EH (cell line): ENCODE data around the gene CYP4F3.
"Not testable (repeated sequence)": the region's sequence is repeated elsewhere in the genome, so short reads cannot be mapped to it uniquely, and the experiment has no call there.

Experiments used
- DNase-seq: peaks from one replicate; pipeline ENCODE4 v3.0.0-alpha.2; 2015; ENCODE audit warnings: low read depth

Gene CYP4F3

DNA sequence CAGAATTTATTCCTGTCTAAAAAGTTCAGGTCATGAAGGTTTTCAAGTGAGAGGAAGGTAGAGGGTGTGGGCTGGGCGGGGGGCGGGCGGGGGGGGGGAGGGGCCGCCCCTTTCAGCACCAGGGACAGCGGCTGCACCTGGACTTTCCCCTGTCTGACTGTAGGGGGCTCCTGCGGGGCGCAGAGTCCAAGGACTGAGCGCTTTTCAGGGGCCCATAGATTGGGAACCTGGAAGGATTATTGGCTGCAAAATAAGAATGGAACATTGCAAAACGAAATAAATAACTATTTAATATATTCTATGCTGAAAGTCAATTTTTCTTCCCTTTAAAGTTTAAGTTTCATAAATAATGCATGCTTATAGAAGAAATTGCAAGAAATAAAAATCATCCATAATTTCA, 8.9 kb upstream of the CYP4F3 start:
- peak; percentile 3 for DNase-seq

DNA sequence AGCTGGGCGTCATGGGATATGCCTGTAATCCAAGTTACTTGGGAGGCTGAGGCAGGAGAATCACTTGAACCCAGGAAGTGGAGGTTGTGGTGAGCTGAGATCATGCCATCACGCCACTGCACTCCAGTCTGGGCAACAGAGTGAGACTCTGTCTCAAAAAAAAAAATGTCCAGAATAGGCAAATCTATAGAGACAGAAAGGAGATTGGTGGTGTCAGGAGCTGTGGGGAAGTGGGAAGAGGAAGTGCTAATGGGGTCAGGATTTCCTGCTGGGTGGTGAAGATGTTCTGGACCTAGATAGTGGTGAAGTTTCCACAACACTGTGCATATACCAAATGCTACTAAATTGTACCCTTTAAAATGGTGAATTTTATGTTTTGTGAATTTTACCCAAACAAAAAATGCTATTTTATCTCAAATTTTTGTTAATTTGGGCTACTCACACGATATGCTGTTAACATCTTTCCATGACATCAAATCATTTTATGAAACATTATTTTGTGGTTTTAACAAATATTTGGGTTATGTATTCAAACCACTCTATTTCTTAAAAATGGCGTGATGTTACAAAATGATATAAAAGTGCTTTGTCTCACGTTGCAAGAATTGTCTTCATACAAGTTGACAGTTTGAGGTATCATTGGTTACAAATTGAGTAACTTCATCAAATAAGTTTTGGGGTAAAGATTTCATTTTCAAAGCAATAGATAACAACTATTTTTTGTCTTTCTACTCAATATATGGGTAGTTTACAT, 7.4 kb upstream of the CYP4F3 start:
- DNase-seq: no peak

DNA sequence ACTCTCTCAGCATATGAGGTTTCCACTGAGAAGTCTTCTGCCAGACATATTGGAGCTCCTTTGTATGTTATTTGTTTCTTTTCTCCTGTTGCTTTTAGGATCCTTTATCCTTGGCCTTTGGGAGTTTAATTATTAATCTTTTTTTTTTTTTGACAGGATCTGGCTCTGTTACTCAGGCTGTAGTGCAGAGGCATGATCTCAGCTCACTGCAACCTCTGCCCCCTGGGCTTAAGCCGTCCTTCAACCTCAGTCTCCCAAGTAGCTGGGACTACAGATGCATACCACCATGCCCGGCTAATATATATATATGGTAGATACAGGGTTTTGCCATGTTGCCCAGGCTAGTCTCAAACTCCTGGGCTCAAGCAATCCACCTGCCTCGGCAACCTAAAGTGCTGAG, 6.6 kb upstream of the CYP4F3 start:
- DNase-seq: no peak

DNA sequence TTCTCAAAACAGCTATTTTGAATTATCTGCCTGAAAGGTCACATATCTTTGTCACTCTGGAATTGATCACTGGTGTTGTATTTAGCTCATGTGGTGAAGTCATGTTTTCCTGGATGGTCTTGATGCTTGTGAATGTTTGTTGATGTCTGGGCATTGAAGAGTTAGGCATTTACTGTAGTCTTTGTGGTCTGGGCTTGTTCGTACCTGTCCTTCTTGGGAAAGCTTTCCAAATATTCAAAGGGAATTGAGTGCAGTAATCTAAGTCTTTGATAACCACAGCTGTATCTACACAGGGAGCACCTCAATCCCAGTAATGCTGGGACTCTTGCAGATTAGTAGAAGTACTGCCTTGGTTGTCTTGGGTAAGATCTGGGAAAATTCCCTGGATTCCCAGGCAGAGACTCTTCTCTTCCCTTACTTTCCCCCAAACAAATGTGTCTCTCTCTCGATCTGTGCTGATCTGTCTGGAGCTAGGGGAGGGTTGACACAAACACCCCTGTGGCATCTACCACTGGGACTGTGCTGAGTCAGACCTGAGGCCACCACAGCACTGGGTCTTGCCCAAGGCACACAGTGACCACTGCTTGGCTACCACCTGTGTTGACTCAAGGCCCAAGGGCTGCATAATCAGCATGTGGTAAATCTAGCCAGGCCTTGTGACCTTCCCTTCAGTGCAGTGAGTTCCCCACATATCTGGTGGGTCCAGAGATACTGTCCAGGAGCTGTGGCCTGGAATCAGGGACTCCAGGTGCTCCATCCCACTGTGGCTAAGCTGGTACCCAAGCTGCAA, 5.5 kb upstream of the CYP4F3 start:
- no peak for DNase-seq

DNA sequence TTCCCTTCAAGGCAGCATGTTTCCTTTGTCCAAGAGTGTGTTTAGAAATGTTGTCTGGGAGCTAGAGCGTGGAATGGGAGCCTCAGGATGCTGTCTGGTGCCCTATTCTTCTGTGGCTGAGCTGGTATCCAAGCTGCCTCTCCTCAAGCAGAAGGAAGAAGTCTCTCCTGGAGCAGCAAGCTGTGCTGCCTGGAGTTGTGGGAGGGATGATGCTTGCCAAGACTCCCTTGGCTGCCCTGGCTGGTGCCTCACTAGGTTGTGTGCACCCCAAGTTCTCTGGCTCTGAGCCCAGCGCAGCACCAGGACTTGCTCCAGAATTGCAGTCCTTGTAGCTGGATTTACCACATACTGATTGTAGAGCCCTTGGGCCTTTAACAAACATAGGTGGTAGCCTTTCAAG, 4.7 kb upstream of the CYP4F3 start:
- no peak for DNase-seq

DNA sequence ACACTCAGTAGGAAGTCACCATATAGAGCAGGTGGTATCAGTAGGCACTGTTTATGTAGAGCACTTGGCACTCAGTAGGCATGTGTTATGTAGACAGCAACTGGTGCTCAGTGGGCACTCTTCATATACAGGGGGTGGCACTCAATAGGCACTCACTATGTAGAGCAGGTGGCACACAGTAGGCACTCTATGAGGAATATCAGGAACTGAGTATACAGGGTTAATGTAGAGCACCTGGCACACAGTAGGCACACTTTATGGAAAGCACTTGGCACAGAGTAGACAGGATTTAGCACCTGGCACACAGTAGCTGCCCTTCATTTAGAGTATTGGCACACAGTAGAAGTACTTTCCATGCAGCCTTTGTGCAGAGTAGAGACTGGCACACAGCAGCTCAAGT, 1.1 kb upstream of the CYP4F3 start:
- DNase-seq: no peak

DNA sequence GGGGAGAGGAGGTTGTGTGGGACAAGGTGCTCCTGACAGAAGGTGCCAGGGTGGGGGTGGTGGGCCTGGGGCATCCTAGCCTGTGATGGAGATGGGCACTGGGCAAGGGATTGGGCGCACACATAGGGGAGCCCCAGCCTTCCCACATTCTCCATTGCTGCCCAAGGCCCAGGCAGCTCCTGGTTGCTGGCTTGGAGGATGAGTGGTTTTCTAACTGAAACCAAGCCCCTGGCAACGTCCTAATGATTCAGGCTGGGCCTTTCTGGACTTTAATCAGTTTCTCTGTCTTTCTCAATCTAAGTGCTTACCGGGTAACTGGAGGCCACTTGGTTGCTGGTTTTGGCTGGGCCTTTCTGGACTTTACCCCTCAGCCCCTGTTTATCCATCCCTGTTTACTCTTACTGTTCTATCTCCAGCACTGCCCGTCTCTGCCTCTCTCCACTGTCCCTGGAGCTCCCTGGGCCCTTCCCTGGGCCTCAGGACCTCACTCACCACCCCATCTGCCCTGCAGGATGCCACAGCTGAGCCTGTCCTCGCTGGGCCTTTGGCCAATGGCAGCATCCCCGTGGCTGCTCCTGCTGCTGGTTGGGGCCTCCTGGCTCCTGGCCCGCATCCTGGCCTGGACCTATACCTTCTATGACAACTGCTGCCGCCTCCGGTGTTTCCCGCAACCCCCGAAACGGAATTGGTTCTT, 354 bp downstream of the CYP4F3 start:
- DNase-seq: no peak

DNA sequence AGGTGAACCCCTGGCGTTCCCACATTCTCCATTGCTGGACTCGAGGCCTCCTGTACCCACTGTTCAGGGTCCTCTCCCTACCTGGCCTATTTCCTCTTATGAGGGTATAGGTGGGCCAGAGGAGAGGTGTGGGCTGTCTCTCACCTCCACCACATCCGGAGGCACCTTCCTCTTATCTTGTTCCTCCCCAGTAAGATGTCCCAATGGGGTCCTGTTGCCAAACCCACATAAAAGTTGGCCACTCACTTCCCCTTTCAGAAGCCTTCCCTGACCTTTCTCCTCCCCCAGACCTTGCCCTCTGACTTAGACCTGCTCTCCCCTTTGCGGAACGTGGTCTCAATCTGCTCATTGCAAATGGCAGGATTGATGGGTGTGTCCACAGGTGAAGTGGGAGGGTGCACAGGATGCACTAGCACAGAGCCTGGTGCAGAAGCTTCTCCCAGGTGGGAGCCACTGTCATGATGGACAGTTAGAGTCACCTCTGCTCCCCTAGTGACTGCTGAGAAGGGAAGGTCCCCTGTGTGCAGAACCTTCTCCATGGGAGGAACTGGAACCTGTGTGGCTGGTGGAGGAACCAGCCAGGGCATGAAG, 1.3 kb downstream of the CYP4F3 start:
- DNase-seq: no peak

DNA sequence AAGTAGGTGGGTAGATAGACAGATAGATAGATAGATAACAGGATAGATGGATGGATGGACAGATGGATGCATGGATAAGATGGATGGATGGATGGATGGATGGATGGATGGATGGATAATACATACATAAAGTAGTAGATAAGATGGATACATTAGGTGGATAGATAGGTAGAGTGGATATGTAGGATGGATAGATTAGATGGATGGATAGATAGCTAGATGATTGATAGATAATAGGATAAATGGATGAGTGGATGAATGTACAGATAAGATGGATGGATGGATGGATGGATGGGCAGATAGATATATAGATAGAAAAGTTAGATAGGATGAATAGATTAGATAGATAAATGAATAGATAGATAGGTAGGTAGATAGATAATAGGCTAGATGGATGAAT, 2.1 kb downstream of the CYP4F3 start:
- no peak for DNase-seq

DNA sequence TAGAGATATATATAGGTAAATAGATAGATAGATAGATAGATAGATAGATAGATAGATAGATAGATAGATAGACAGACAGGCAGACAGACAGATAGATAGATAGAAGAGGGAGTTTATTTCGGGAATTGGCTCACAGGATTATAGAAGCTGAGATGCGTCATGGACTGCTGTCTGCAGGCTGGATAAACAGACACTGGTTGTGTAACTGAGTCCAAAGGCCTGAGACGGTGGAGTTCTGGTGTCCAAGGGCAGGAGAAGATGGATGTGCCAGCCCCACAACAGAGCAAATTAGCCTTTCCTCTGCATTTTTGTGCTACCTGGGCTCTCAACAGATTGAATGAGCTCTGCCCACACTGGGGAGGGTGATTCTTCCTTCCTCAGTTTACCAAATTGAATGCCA, 2.7 kb downstream of the CYP4F3 start:
- DNase-seq: no peak

DNA sequence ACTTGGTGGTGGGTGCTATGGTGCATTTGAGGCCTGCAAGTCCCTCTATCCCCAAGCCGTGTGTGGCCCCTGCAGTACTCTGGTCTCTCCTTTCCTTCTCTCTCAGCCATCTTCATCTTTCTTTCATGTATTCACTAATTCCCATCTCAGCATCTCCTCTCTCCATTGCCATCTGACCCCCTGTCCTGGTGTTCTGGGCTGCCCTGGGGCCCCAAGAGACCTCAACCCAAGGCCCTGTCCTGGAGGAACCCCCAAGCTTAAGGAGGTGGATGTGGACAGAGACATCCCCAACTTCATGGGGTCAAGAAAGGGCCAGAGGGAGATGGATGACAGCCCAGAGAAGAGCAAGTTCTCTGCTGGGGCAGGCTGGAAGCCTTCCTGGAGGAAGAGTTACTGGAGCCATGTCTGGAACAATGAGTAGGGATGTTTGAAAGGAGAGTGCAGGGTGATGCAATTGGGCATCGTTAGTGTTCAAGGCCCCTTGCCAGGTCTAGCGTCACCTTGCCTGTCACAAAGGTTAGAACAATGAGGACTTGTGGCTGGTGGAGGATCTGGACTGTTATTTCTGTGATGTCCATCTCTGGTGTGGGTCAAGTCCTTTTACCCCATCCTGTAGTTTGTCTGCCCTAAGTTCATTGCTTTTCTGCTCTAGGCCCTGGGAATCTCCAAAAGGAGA, 3.5 kb downstream of the CYP4F3 start:
- DNase-seq: no peak

DNA sequence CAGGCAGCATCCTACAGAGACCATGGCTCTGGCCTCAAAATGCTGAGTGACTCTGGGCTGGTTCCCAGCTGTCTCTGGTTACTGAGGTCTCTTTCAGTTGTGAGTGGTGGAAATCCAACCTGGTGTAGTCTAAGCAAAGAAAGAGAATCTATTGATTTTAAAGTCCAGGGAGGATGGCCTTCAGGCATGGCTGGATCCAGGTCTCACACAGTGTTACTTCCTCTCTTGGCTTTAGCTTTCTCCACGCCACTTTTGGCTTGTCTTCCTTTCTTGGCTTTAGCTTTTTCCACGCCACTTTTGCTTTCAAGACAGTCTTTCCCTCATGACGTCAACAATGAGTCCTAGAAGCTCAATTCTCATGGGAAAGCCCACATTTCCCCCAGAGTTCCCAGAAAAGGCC, 4.1 kb downstream of the CYP4F3 start:
- DNase-seq: no peak

DNA sequence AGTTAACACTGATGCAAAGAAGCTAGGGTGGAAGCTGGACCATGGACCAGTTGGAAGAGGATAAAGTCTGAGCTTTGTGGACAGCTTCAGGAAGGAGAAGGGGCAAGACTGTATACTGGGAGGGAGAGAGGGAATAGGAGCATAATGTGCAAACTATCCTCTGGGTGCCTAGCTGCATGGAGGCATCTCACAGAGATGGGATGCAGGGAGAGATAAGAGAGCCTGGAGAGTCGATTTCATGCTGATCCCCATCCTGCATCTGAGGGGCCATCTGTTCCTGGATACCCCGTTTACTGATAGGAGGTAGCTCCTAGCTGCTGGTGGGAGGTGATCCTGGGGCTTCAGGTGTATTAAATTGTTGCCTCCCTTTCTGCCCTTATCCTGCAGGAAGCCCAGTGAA, 8.8 kb downstream of the CYP4F3 start:
- no peak for DNase-seq

DNA sequence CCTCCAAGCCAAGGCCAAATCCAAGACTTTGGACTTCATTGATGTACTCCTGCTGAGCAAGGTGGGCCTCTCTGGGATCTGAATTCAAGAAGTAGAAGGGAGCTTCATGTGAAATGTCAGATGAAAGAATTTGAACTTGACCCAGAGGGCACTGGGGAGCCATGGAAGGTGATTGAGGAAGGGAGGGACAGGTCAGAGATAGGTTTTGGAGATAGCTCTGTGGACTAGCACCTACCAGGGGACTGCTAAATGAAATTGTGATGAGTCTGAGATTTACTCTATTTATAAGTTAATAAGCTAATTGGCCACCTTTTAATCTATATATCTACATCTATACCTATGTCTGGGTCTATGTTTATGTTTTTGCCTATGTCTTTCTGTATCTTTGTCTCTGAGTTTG, 9.4 kb downstream of the CYP4F3 start:
- DNase-seq: not testable (repeated sequence)

DNA sequence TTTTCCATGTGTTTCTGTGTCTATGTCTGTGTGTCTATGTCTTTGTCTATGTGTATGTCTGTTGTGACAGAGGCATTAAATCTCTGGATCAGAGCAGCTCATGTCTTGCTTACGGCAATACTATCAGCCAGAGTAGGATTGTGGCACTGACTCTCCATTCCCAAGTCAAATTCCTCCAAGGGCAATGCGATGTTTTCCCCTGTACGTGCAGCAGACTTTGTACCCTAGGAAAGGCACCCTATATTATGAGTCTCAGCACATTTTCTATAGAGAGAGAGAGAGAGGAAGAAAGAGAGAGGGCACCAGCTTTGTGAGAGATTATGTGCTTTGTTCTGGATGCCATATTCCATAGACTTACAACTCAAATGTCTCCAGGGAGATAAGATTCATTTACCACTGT, 11.1 kb downstream of the CYP4F3 start:
- DNase-seq: no peak

DNA sequence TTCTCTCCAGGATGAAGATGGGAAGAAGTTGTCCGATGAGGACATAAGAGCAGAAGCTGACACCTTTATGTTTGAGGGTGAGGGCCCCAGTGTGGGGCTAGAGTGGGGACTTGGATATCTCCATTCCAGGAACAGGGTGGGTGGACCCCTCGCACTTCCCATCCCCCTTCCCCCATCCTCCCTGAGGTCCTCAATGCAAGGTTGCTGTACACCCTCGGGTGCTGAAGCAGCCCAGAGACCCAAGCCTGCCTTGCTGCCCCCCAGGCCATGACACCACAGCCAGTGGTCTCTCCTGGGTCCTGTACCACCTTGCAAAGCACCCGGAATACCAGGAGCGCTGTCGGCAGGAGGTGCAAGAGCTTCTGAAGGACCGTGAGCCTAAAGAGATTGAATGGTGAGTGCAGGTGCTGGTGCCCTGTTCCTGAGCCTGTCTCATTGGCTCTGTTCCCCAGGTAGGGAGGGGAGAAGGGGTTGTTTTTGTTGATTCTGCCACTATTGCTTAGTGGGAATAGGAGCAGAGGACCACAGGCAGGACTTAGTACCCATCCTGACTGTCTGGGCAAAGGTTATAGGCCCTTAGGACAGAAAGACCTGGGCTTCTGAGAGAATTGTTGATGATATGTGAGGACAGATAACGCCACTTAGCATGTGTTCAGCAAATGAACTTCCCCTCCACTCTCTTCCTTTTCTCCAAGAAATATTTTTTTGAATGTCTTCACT, 12.0 kb downstream of the CYP4F3 start:
- DNase-seq: no peak

DNA sequence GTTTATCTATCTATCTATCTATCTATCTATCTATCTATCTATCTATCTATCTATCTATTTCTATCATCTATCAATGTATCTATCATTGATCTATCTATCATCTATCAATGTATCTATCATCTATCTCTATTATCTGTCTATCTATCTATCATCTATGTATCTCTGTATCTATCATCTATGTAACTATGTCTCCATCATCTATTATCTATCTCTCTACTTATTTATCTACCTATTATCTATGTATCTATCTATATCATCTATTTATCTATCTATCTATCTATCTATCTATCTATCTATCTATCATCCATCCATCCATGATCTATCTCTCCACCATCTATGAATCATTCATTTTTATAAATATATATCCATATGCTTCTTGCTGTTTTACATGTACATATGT, 15.8 kb downstream of the CYP4F3 start:
- no peak for DNase-seq

DNA sequence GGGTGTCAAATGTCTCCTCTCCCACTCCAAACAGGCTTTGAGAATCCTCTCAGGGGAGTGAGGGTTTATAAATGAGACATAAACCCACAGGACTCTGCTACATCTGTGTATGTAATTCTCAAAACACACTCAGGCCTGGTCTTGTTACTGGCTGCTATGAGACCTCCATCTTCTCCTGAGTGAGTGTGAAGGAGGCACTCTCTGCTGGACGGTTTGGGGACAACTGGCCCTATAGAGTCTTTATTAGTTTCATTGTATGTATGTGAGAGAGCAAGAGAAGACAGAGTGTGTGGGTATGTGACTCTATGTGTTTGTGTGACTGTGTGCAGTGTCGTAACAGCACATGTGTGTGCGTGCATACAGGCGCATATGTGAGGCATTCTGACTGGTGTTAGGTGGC, 22.6 kb downstream of the CYP4F3 start:
- no peak for DNase-seq

DNA sequence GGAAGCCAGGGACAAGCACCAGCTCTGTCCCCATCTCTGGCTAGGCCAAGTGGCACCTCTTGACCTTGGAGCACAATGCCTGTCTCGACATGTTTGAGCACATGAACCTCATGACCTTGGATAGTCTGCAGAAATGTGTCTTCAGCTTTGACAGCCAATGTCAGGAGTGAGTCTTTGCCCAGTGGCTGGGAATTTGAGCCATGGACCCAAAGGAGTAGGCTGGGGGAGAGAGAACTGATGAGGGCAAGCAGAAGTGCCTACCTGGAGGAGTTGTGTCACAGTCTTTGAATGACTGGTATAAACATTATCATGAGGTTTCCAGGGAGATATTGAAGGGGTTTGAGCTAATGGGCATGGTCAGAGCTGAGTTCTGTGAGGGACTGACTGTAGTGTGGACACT, 25.5 kb downstream of the CYP4F3 start:
- no peak for DNase-seq

DNA sequence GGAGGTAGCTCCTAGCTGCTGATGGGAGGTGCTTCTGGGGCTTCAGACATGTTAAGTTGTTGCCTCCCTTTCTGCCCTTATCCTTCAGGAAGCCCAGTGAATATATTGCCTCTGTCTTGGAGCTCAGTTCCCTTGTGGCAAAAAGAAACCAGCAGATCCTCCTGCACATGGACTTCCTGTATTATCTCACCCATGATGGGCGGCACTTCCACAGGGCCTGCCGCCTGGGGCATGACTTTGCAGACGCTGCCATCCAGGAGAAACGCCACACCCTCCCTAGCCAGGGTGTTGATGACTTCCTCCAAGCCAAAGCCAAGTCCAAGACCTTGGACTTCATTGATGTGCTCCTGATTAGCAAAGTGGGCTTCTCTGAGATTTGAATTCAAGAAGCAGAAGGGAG, 26.2 kb downstream of the CYP4F3 start:
- no peak for DNase-seq

DNA sequence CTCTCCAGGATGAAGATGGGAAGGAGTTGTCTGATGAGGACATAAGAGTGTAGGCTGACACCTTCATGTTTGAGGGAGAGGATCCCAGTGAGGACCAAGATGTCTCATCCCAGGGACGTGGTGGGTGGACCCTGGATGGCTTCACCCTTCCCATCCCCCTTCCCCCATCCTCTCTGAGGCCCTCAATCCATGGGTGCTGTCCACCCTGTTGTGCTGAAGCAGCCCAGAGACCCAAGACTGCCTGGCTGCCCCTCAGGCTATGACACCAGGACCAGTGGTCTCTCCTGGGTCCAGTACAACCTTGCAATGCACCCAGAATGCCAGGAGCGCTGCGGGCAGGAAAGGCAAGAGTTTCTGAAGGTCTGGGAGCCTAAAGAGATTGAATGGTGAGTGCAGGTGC, 28.7 kb downstream of the CYP4F3 start:
- no peak for DNase-seq

DNA sequence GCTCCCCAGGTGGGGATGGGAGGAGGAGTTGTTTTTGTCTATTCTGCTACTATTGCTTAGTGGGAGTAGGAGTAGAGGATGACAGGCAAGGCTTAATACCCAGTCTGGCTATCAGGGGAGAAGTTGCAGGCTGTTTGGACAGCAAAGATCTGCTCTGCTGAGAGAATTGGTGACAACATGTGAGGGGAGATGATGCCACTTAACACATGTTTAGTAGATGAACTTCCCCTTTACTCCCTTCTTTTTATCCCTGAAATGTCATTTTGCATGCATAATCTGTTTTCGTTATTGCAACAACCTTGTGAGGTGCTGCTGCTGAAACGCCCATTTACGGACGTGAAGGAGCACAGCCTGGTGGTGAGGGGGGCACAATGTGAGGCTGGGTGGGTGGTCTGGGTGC, 29.2 kb downstream of the CYP4F3 start:
- no peak for DNase-seq
